CD14-positive monocyte (primary cell): ENCODE measurements around the gene LEPR. TPM values are rescaled to one million over a fixed set of nuclear protein-coding genes. Genes with fewer than 3 reads are reported as not detected.
A peak's percentile ranks its signal among the peaks of the same experiment; 100 is the strongest.

ENCODE experiments used
- DNase-seq, 3 donors: peaks; one replicate each; pipeline ENCODE4 v3.0.0-alpha.2; 2011 to 2022
- H2AFZ ChIP-seq: 2 replicates; pipeline ENCODE4 v1.6.0; 2012; ENCODE audit warnings: mild to moderate bottlenecking, low read depth, low read length, inconsistent platforms; ENCODE audit not compliant: insufficient read depth, poor library complexity, severe bottlenecking
- H3K27ac ChIP-seq, 2 donors: 1 replicate in 1 of 2; 2 replicates in 1 of 2; pipeline ENCODE4 v1.5.1; 2012 to 2013; ENCODE audit warnings: low read length in 2 of 2, control low read depth in 1 of 2, inconsistent platforms in 1 of 2, low read depth in 1 of 2, mild to moderate bottlenecking in 1 of 2
- H3K27me3 ChIP-seq, 2 donors: one replicate each; pipeline versions ENCODE4 v1.6.0 to v1.6.1; 2011 to 2013; ENCODE audit warnings: low read length in 2 of 2; ENCODE audit not compliant: control insufficient read depth in 2 of 2, insufficient read depth in 2 of 2
- H3K36me3 ChIP-seq, 2 donors: replicated peaks in 1 of 2; 1 replicate in 1 of 2; 2 replicates in 1 of 2; pipeline versions ENCODE4 v1.5.1 to v1.6.1; 2012 to 2013; ENCODE audit warnings: low read length in 2 of 2, control low read depth in 1 of 2, inconsistent platforms in 1 of 2, mild to moderate bottlenecking in 1 of 2; ENCODE audit not compliant: insufficient read depth in 2 of 2, control insufficient read depth in 1 of 2
- H3K4me1 ChIP-seq, 2 donors: 1 replicate in 1 of 2; 2 replicates in 1 of 2; pipeline versions ENCODE4 v1.5.1 to v1.6.1; 2012 to 2013; ENCODE audit warnings: low read length in 2 of 2, control low read depth in 1 of 2, inconsistent platforms in 1 of 2, mild to moderate bottlenecking in 1 of 2, moderate library complexity in 1 of 2; ENCODE audit not compliant: insufficient read depth in 2 of 2, control insufficient read depth in 1 of 2
- H3K4me2 ChIP-seq: replicated peaks from 2 replicates; pipeline ENCODE3; 2012; ENCODE audit warnings: low read length, moderate library complexity, mild to moderate bottlenecking; ENCODE audit not compliant: poor library complexity, severe bottlenecking; ENCODE audit errors: extremely low read depth
- H3K4me3 ChIP-seq, 3 experiments: fragments of 200-600 bp in 1 of 3; sonication (generic) in 1 of 3; replicated peaks in 1 of 3; 1 replicate in 2 of 3; 2 replicates in 1 of 3; pipeline ENCODE4 v1.5.1; 2011 to 2013; ENCODE audit warnings: low read length in 3 of 3, mild to moderate bottlenecking in 3 of 3, control low read depth in 2 of 3, low read depth in 2 of 3, inconsistent platforms in 1 of 3, moderate library complexity in 1 of 3
- H3K79me2 ChIP-seq: 2 replicates; pipeline ENCODE4 v1.6.0; 2012; ENCODE audit warnings: mild to moderate bottlenecking, control low read depth, inconsistent platforms, low read length, moderate library complexity; ENCODE audit not compliant: insufficient read depth
- H3K9ac ChIP-seq: 2 replicates; pipeline ENCODE4 v1.6.0; 2017; ENCODE audit warnings: low read length, mild to moderate bottlenecking; ENCODE audit not compliant: insufficient read depth, poor library complexity, severe bottlenecking
- H3K9me3 ChIP-seq, 2 donors: replicated peaks in 1 of 2; 1 replicate in 1 of 2; 2 replicates in 1 of 2; pipeline versions ENCODE4 v1.5.1 to v1.6.1; 2012 to 2013; ENCODE audit warnings: low read length in 2 of 2, control low read depth in 1 of 2; ENCODE audit not compliant: control insufficient read depth in 1 of 2, insufficient read depth in 1 of 2
- H4K20me1 ChIP-seq: 2 replicates; pipeline ENCODE4 v1.6.0; 2012; ENCODE audit warnings: mild to moderate bottlenecking, low read length, control low read depth, moderate library complexity; ENCODE audit not compliant: insufficient read depth
- H3K27ac Mint-ChIP-seq, 7 donors: one replicate each; pipeline ENCODE4 v1.8.0; 2020; ENCODE audit warnings: mild to moderate bottlenecking in 7 of 7, mixed read lengths in 7 of 7, moderate library complexity in 6 of 7, inconsistent platforms in 2 of 7
- H3K27me3 Mint-ChIP-seq, 3 donors: one replicate each; pipeline ENCODE4 v1.8.0; 2021 to 2022; ENCODE audit warnings: low read depth in 3 of 3, mild to moderate bottlenecking in 3 of 3, mixed read lengths in 3 of 3, moderate library complexity in 3 of 3, inconsistent platforms in 1 of 3
- H3K36me3 Mint-ChIP-seq, 2 donors: one replicate each; pipeline ENCODE4 v1.8.0; 2020; ENCODE audit warnings: mixed read lengths in 2 of 2, inconsistent platforms in 1 of 2, mild to moderate bottlenecking in 1 of 2
- H3K4me1 Mint-ChIP-seq: one replicate; pipeline ENCODE4 v1.8.0; 2020; ENCODE audit warnings: mild to moderate bottlenecking, mixed read lengths
- H3K4me3 Mint-ChIP-seq, 2 donors: one replicate each; pipeline ENCODE4 v1.8.0; 2020; ENCODE audit warnings: mild to moderate bottlenecking in 2 of 2, mixed read lengths in 2 of 2, moderate library complexity in 1 of 2
- H3K9me3 Mint-ChIP-seq, 7 donors: one replicate each; pipeline ENCODE4 v1.8.0; 2020 to 2022; ENCODE audit warnings: mixed read lengths in 7 of 7, mild to moderate bottlenecking in 6 of 7, moderate library complexity in 6 of 7, inconsistent platforms in 2 of 7
- CTCF ChIP-seq: fragments of 200-600 bp; IDR thresholded peaks from one replicate; pipeline ENCODE4 v1.8.0; 2022; ENCODE audit warnings: antibody characterized with exemption, mild to moderate bottlenecking
- WGBS: methylation state at CpG from one replicate; pipeline ENCODE4 v1.1.5; 2013; ENCODE audit warnings: missing lambda C conversion rate; ENCODE audit not compliant: insufficient coverage; 5-methylcytosine and 5-hydroxymethylcytosine counted together
- intact Hi-C, 2 donors: fragments of 100-400 bp; cut with micrococcal nuclease; formaldehyde crosslinking; loops; one replicate each; pipeline versions ENCODE4 v1.15.0 to v1.15.1; 2023
- polyA minus RNA-seq: library from RNA; depleted of rRNA, polyadenylated mRNA; stranded (reverse); fragments of >200 nt; gene quantifications from 2 replicates; pipeline ENCODE4 v1.2.3, GENCODE V29; 2012
- polyA plus RNA-seq, 3 donors: library from polyadenylated mRNA; depleted of rRNA in 1 of 3; unstranded in 2 of 3; stranded (reverse) in 1 of 3; fragments of 300-500 nt in 2 of 3; fragments of >200 nt in 1 of 3; fragmentation: Illumina TruSeq in 2 of 3; gene quantifications; 1 replicate in 2 of 3; 2 replicates in 1 of 3; pipeline ENCODE4 v1.2.3, GENCODE V29; 2012 to 2021
- total RNA-seq, 12 experiments: library from RNA in 1 of 12; stranded (reverse) in 1 of 12; fragments of 120-200 nt in 1 of 12; gene quantifications; one replicate each; pipeline ENCODE4 v1.2.4 and lab custom pipeline; 2013 to 2026; ENCODE audit warnings: mixed read lengths in 6 of 12, inconsistent platforms in 1 of 12

Gene LEPR
- 6.3 TPM for total RNA-seq (2013)
- polyA plus RNA-seq (1 to 10 TPM in 2 of 3 donors, under 1 TPM in 1; 0.85 to 3.0 (median 1.0) TPM), polyA minus RNA-seq (1.1 and 1.2 TPM in 2 replicates), total RNA-seq (lab: John Stamatoyannopoulos, UW) (0.84 to 11.3 (median 4.9) reads per million in 11 experiments)

- peaks cover 39% of the 10 kb centered on the region for H4K20me1 ChIP-seq
- peak within 1 kb of the TSS in 6 of 7 donors; percentile 84 to 97 (median 88) for H3K27ac Mint-ChIP-seq
- DNase-seq = peak in 2 of 3 donors; percentile 6 to 32
Observed at GRCh38 chr1:65420590-65421350, at the start of gene LEPR, which contains the start of gene LEPROT. TSS of gene LEPR (plus strand) at chr1:65420668. CDS start at chr1:65565566, 144,898 bp downstream. TSS of gene LEPROT (plus strand) at chr1:65420668. CDS start at chr1:65420725, 57 bp downstream.

More at GRCh38 chr1:65420590-65421350, at the start of gene LEPR, which contains the start of gene LEPROT:
- H3K4me3 Mint-ChIP-seq = peak within 1 kb of the TSS in 1 of 2 donors; percentile 96
- Histone ChIP-seq H3K79me2 (peaks cover 49% of the 10 kb centered on the region), H2AFZ (peak within 1 kb of the TSS; percentile 97), H3K27me3 (no peaks in the 10 kb centered on the region), H3K36me3 (peaks cover 8% of the 10 kb centered on the region in 2 donors), H3K4me1 (peaks cover 35 to 41% of the 10 kb centered on the region in 2 donors), H3K27ac (peak within 1 kb of the TSS; percentile 95 to 100), H3K4me3 (peak within 1 kb of the TSS; percentile 79 to 99 (median 89)), H3K9ac (peak within 1 kb of the TSS; percentile 90), H3K9me3 (no peaks in the 10 kb centered on the region), H3K4me2 (peak within 1 kb of the TSS; percentile 91)
- peaks cover 0 to 3% (median 0%) of the 10 kb centered on the region in 7 donors for H3K9me3 Mint-ChIP-seq
- 0% methylated on average over 44 of the region's 60 CpGs for WGBS
- H3K36me3 Mint-ChIP-seq = peaks cover 12% of the 10 kb centered on the region in 2 donors
- no peak for TF ChIP-seq CTCF
- H3K27me3 Mint-ChIP-seq = no peaks in the 10 kb centered on the region
- intact Hi-C loops = loop anchor here (10.0 kb wide), 3 partner anchors 176 to 366 kb away; no protein-coding TSS in a partner anchor
- H3K4me1 Mint-ChIP-seq = peaks cover 11% of the 10 kb centered on the region
